HL-60/S4 treated with retinoic acid at 250 ng/mL for 4 days and 3 days (cell line): ENCODE measurements around the gene CAPN2.

ENCODE experiments used
- in situ Hi-C: fragments of 300-500 bp; cut with MboI; formaldehyde crosslinking; loops from 2 replicates; pipeline ENCODE4 v1.7.0; 2022; ENCODE audit warnings: low sequenced_read_pairs

Gene CAPN2

GRCh38 chr1:223758734-223759133 is 46.4 kb downstream of the CAPN2 start:
- in situ Hi-C loops: no loop called here

- in situ Hi-C loops: no loop called here
Observed at GRCh38 chr1:223759273-223759672, 46.9 kb downstream of the CAPN2 start.

GRCh38 chr1:223760833-223761232 is 48.5 kb downstream of the CAPN2 start:
- in situ Hi-C loops: no loop called here

GRCh38 chr1:223761411-223761810 is 49.1 kb downstream of the CAPN2 start:
- in situ Hi-C loops: no loop called here

GRCh38 chr1:223763251-223763650 is 50.9 kb downstream of the CAPN2 start:
- in situ Hi-C loops: no loop called here

GRCh38 chr1:223763881-223764280 is 51.5 kb downstream of the CAPN2 start:
- in situ Hi-C loops: no loop called here

- in situ Hi-C loops: no loop called here
Observed at GRCh38 chr1:223765036-223765718, 52.8 kb downstream of the CAPN2 start.

GRCh38 chr1:223765719-223766340 is 53.5 kb downstream of the CAPN2 start:
- in situ Hi-C loops: no loop called here

- in situ Hi-C loops: no loop called here
Observed at GRCh38 chr1:223770621-223771315, 58.4 kb downstream of the CAPN2 start.

- in situ Hi-C loops: no loop called here
Observed at GRCh38 chr1:223771469-223771813, 59.1 kb downstream of the CAPN2 start.

- in situ Hi-C loops: no loop called here
Observed at GRCh38 chr1:223771814-223772770, 59.8 kb downstream of the CAPN2 start.

- in situ Hi-C loops: no loop called here
Observed at GRCh38 chr1:223772771-223773160, 60.4 kb downstream of the CAPN2 start.

- in situ Hi-C loops: no loop called here
Observed at GRCh38 chr1:223774134-223774814, 61.9 kb downstream of the CAPN2 start.

- in situ Hi-C loops: no loop called here
Observed at GRCh38 chr1:223775054-223775453, 62.7 kb downstream of the CAPN2 start.

- in situ Hi-C loops: no loop called here
Observed at GRCh38 chr1:223775711-223776074, 63.4 kb downstream of the CAPN2 start.

GRCh38 chr1:223776075-223776814 is 63.9 kb downstream of the CAPN2 start:
- in situ Hi-C loops: no loop called here

GRCh38 chr1:223776826-223777454 is 64.6 kb downstream of the CAPN2 start:
- in situ Hi-C loops: no loop called here

- in situ Hi-C loops: no loop called here
Observed at GRCh38 chr1:223780318-223780717, 68.0 kb downstream of the CAPN2 start.

GRCh38 chr1:223780949-223781348 is 68.6 kb downstream of the CAPN2 start:
- in situ Hi-C loops: no loop called here
